ENCODE data around the gene AGPAT4.

DNA sequence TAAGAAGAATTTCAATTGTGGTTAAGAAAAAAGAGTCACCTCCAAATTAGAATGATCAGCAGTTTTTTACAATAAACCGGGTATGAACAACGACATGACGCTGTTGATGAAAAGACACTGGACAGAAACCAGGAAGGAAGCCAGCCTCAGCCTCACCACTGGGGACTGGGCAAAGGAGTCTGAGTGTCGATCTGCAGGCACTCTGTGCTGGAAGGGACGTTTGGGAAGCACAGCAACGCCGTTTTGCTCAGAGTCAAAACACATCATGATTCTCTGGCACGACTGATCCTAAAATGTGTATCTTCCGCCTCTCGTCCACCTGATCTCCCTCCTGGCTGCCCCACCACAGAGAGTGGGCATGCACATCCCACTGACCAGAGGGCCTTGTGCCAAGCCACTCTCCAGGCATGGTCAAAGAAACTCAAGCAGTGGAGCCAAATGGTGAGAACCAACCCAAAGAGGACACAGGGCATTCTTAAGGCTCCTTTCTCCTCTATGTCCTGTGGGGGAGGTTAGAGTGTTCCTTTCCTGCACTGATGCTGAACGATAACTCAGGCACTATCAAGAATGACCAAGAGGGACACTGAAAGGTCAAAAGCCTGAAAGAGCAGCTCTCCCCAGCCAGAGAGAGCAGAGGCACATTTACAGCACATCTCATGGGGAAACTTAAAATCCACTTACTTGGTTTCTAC is 68.8 kb downstream of the AGPAT4 start:
- TF ChIP-seq, protein P1, sequence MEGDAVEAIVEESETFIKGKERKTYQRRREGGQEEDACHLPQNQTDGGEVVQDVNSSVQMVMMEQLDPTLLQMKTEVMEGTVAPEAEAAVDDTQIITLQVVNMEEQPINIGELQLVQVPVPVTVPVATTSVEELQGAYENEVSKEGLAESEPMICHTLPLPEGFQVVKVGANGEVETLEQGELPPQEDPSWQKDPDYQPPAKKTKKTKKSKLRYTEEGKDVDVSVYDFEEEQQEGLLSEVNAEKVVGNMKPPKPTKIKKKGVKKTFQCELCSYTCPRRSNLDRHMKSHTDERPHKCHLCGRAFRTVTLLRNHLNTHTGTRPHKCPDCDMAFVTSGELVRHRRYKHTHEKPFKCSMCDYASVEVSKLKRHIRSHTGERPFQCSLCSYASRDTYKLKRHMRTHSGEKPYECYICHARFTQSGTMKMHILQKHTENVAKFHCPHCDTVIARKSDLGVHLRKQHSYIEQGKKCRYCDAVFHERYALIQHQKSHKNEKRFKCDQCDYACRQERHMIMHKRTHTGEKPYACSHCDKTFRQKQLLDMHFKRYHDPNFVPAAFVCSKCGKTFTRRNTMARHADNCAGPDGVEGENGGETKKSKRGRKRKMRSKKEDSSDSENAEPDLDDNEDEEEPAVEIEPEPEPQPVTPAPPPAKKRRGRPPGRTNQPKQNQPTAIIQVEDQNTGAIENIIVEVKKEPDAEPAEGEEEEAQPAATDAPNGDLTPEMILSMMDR (IDR thresholded peaks at IDR 0.05; ENCODE audit: extremely low read depth in 1 of 2, insufficient read depth in 1 of 2, low read depth in 1 of 2, low read length in 2 of 2): no peak
- no peak for TF ChIP-seq POLR2A (IDR thresholded peaks at IDR 0.05; ENCODE audit: low read depth, low read length)
- TF ChIP-seq, protein P2, sequence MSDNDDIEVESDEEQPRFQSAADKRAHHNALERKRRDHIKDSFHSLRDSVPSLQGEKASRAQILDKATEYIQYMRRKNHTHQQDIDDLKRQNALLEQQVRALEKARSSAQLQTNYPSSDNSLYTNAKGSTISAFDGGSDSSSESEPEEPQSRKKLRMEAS (IDR thresholded peaks at IDR 0.05; ENCODE audit: insufficient read depth, insufficient read length): no peak
- no peak for TF ChIP-seq EZH2 (IDR thresholded peaks at IDR 0.05; ENCODE audit: borderline replicate concordance, low read depth, low read length, severe bottlenecking)
- TF ChIP-seq FOS (IDR thresholded peaks at IDR 0.05; ENCODE audit: borderline replicate concordance, insufficient read depth, low read length): no peak
